Choroid plexus epithelial cell (primary cell): Measurements from ENCODE around the gene SLC36A1.

Source experiments
- DNase-seq: peaks from one replicate; pipeline ENCODE4 v3.0.0-alpha.2; 2010; ENCODE audit warnings: low read depth
- H3K4me3 ChIP-seq: 2 replicates; pipeline ENCODE4 v1.5.1; 2011; ENCODE audit warnings: low read depth, mild to moderate bottlenecking, control low read depth, low read length, moderate library complexity
- TF ChIP-seq, protein P1 (sequence below): conservative IDR thresholded peaks from 2 replicates; pipeline ENCODE4 v1.5.1; 2011; ENCODE audit warnings: low read depth, mild to moderate bottlenecking, control low read depth, inconsistent platforms, low read length, moderate library complexity

The SLC36A1 gene

DNA sequence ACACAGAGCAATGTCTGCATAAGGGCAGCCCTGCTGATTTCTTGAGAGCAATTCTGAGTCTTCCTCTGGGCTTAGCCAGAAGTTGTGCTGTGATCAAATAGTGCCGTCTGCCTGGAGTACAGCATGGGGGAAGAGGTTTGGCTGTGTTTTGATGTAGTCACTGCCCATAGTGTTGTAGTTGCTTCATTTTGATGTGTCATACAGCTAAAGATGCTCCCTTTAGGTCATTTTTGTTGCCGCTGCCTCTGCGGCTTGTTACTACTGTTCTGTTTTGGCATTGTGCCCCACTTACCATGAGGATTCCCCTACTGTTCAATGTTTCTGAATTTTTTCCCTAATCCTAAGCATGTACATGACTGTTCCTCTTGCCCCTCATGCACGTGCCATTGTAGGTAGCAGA, 23.0 kb downstream of the SLC36A1 start:
- no peak overlapping the region for H3K4me3 ChIP-seq
- DNase-seq: peak; percentile 53
- TF ChIP-seq, protein P1, sequence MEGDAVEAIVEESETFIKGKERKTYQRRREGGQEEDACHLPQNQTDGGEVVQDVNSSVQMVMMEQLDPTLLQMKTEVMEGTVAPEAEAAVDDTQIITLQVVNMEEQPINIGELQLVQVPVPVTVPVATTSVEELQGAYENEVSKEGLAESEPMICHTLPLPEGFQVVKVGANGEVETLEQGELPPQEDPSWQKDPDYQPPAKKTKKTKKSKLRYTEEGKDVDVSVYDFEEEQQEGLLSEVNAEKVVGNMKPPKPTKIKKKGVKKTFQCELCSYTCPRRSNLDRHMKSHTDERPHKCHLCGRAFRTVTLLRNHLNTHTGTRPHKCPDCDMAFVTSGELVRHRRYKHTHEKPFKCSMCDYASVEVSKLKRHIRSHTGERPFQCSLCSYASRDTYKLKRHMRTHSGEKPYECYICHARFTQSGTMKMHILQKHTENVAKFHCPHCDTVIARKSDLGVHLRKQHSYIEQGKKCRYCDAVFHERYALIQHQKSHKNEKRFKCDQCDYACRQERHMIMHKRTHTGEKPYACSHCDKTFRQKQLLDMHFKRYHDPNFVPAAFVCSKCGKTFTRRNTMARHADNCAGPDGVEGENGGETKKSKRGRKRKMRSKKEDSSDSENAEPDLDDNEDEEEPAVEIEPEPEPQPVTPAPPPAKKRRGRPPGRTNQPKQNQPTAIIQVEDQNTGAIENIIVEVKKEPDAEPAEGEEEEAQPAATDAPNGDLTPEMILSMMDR: no peak

DNA sequence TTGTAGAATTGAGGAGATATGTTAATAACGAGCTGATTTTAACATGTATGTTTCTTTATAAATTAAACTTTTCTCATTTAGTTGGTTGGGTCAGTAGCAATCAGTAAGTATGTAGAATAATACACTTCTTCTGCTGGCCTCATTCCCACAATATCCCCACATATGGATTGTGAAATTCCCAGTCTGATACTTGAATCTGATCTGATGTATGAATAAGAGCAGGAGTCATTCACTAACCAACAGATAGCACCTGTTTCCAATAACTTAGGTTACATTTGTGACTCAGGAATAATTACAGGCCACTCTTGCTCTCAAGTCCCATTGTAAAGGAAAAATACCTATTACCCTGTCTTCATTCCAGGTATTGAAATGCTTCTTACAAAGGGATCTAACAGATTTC, 23.9 kb downstream of the SLC36A1 start:
- no peak overlapping the region for H3K4me3 ChIP-seq
- TF ChIP-seq, protein P1: no peak
- no peak for DNase-seq

DNA sequence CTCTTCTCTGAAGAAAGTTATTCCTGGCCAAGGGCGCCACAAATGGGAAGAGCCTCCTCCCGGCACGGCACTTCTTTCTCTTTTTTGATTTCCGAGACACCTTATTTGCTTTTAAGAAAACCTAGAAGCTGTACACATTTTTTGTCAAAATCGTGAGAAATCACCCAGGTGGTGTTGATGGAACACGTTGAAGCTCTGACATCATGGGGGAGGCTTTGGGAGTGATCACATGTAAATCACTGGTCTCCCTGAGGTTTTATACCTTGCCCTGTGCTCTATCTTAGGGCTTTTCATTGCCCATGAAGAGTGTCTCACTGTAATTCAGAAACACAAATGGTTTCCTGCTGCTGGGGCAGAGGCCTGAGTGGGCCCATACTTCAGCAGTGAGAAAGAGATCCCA, 27.4 kb downstream of the SLC36A1 start:
- DNase-seq: no peak
- no peak overlapping the region for H3K4me3 ChIP-seq
- TF ChIP-seq, protein P1: no peak

DNA sequence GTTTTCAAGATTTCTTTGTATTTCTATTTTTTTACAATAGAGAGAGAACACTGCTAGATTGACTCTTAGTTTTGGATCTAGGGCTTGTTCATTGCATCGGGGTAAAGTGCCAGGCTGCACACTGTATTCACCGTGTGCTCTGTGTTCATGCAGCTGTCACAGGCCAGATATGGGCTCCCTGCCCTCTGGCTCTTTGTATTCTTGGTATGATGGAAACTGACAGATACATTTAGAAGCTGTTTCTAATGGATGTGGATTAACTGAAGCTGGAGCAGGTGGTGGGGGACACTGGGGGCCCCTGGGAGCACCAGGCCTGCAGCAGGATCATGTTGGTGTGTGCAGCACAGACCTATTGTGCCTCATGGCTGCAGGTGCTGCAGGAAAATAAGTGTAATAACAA, 28.0 kb downstream of the SLC36A1 start:
- TF ChIP-seq, protein P1: no peak
- DNase-seq: no peak
- H3K4me3 ChIP-seq: no peak overlapping the region

DNA sequence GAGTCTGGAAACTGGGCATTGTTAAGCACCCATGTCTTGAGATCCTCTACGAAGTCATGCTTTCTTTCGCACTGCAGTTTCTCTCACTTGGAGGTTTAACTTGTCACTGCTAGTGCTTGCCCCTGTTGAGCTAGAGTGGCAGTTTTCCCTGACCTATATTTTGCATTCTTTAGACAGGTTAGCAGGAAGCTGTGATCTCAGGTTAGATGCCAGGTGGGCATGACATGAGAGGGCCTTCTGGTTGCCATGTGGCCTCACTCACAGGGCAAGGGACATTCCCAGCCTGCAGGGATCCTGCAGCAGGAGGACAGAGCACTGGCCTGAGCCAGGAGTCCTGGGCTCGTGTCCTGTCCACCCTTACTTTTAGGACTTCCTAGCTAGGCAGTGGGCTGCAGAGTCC, 28.6 kb downstream of the SLC36A1 start:
- DNase-seq: no peak
- TF ChIP-seq, protein P1: no peak
- no peak overlapping the region for H3K4me3 ChIP-seq

DNA sequence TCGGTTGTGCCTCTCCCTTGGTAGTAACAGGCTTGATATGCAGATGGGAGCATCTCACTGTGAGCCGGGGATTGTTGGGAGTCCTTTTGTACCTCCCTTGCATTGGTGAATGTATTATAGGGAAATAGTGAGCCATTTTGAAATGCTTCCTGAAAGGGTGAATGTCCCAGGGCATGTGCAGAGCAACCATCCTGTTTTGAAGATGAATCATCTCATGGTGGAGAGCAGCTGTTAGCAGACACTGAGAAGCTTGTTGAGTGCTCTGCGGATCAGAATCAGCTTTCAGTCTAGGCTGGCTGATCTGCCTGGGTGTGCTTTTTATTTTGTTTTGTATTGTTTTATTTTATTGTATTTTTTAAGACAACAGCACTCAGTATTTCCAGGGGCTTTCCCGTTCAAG, 29.7 kb downstream of the SLC36A1 start:
- DNase-seq: peak; percentile 73
- no peak overlapping the region for H3K4me3 ChIP-seq
- TF ChIP-seq, protein P1: no peak

DNA sequence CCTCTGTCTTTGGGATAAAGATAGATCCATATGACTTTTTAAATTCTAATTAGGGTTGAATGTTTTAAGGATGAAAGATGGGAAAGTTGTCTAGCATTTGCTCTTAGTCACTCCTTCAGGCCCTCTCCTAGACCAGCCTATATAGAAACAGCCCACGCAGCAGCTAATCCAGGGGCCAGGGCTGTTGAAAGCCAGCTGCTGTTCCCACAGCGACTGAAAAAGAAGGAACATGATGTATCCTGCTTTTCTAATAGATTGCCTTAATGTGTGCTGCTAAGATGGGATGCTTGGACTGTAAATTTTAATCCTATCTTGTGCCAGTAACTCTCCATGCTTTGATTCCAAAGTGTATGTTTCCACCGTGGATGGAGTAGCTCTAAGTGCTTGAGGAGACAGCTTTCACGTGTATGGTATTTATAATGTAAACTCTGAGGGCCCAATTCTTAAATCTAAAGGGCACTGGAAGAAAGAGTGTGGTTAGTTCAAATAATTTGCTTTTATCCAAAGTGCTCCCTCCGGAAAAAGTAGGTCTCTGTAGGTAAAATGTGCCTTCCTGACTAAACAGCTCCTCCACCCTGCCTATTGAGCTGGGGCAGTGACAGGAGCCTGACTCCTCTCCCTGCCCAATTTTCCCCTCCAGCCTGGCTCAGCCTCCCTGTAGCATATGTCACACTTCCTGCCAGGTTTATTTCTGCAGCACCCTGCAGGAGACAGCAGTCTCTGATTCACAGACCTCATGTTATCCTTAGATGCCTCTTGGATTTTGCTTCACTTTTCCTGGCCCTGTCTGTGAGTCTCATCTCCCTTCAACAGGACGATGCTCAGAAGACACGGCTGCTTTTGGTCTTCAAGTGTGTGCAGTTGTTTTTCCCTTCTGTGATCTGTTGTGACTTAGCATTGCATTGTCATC, 33.2 kb downstream of the SLC36A1 start:
- H3K4me3 ChIP-seq: no peak overlapping the region
- TF ChIP-seq, protein P1: no peak
- DNase-seq: peak; percentile 51
